Nephron progenitor cell (in vitro differentiated cells): ENCODE measurements around the gene FIGN.

Source experiments
- DNase-seq: peaks from one replicate; pipeline ENCODE4 v3.0.0; 2021
- H3K27ac Mint-ChIP-seq: 2 replicates; pipeline ENCODE4 v1.8.0; 2021; ENCODE audit warnings: mild to moderate bottlenecking, moderate library complexity, mixed read lengths
- H3K27me3 Mint-ChIP-seq: 2 replicates; pipeline ENCODE4 v1.8.0; 2021; ENCODE audit warnings: mild to moderate bottlenecking, low read depth, mixed read lengths; ENCODE audit not compliant: poor library complexity
- H3K36me3 Mint-ChIP-seq: 2 replicates; pipeline ENCODE4 v1.8.0; 2021; ENCODE audit warnings: low read depth, mixed read lengths
- H3K4me1 Mint-ChIP-seq: 2 replicates; pipeline ENCODE4 v1.8.0; 2021; ENCODE audit warnings: mixed read lengths
- H3K4me3 Mint-ChIP-seq: 2 replicates; pipeline ENCODE4 v1.8.0; 2021; ENCODE audit warnings: mild to moderate bottlenecking, moderate library complexity, mixed read lengths
- H3K9me3 Mint-ChIP-seq: 2 replicates; pipeline ENCODE4 v1.8.0; 2021; ENCODE audit warnings: mild to moderate bottlenecking, moderate library complexity, mixed read lengths
- TF ChIP-seq, protein P1 (sequence below): fragments of 200-600 bp; sonication (generic); IDR thresholded peaks from 2 replicates; pipeline ENCODE4 v1.5.0; 2021; ENCODE audit warnings: antibody characterized with exemption

Gene FIGN

GRCh38 chr2:163573652-163574051, 162.2 kb downstream of the FIGN start:
- Mint-ChIP-seq H3K4me3 (no peak overlapping the region), H3K27ac (no peak overlapping the region), H3K27me3 (no peaks in the 10 kb centered on the region), H3K9me3 (no peaks in the 10 kb centered on the region), H3K4me1 (no peaks in the 10 kb centered on the region), H3K36me3 (no peaks in the 10 kb centered on the region)
- TF ChIP-seq, protein P1, sequence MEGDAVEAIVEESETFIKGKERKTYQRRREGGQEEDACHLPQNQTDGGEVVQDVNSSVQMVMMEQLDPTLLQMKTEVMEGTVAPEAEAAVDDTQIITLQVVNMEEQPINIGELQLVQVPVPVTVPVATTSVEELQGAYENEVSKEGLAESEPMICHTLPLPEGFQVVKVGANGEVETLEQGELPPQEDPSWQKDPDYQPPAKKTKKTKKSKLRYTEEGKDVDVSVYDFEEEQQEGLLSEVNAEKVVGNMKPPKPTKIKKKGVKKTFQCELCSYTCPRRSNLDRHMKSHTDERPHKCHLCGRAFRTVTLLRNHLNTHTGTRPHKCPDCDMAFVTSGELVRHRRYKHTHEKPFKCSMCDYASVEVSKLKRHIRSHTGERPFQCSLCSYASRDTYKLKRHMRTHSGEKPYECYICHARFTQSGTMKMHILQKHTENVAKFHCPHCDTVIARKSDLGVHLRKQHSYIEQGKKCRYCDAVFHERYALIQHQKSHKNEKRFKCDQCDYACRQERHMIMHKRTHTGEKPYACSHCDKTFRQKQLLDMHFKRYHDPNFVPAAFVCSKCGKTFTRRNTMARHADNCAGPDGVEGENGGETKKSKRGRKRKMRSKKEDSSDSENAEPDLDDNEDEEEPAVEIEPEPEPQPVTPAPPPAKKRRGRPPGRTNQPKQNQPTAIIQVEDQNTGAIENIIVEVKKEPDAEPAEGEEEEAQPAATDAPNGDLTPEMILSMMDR = no peak
- DNase-seq = no peak

DNA sequence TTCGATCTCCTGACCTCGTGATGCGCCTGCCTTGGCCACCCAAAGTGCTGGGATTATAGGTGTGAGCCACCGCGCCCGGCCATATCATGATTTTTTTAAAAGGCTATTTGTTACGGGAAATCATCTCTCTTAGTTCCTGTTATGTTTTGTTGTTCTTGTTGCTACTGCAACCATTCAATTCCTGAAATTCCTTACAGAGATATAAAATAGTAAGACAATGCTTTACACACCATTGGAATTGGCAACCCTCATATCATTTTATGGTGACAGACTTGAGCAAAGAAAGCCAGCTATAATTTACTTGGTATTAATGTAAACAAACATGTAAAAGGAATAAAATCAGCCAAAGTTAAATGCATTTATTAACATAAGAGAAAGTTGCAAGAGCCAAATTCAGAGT, 163.0 kb downstream of the FIGN start:
- Mint-ChIP-seq H3K4me3 (no peak overlapping the region), H3K9me3 (no peaks in the 10 kb centered on the region), H3K27ac (no peak overlapping the region), H3K36me3 (no peaks in the 10 kb centered on the region), H3K4me1 (no peaks in the 10 kb centered on the region), H3K27me3 (no peaks in the 10 kb centered on the region)
- TF ChIP-seq, protein P1 = no peak
- DNase-seq = no peak

DNA sequence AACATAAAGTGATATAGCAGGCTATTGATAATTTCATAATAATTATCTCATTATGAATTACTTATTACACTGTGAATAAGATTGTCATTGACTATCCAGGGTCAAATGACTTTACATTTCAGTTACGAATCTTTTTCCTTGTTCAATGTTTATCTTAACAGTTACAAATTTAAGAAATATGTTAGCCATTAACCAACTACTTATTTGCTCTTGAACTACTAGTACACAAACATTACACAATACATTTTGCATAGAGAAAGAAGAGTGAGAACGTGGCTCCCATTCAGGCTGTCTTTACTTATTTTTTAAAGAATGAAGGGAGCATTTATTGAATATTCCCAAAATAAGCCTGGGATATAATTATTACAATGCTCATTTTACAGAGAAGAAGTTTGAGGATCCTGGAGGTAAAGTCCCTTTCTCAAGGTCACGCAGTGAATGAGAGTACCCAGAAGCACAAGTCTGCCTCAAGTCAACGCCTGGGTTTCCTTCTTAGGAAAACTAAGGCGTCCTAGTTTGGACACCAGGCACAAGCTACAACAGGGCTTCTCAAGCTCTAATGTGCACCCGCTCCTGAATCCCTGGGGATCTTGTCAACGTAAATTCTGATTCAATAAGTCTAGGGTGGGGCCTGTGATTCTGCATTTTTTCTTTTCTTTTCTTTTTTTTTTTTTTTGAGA, 164.2 kb downstream of the FIGN start:
- DNase-seq = no peak
- Mint-ChIP-seq H3K36me3 (no peaks in the 10 kb centered on the region), H3K9me3 (no peaks in the 10 kb centered on the region), H3K4me3 (no peak overlapping the region), H3K27ac (no peak overlapping the region), H3K4me1 (no peaks in the 10 kb centered on the region), H3K27me3 (peaks cover 2% of the 10 kb centered on the region)
- TF ChIP-seq, protein P1 = no peak

GRCh38 chr2:163570391-163570790, 165.4 kb downstream of the FIGN start:
- Mint-ChIP-seq H3K27me3 (peaks cover 2% of the 10 kb centered on the region), H3K27ac (no peak overlapping the region), H3K9me3 (no peaks in the 10 kb centered on the region), H3K4me1 (no peaks in the 10 kb centered on the region), H3K36me3 (no peaks in the 10 kb centered on the region), H3K4me3 (no peak overlapping the region)
- DNase-seq = no peak
- TF ChIP-seq, protein P1 = no peak

- TF ChIP-seq, protein P1 = no peak
- H3K9me3 Mint-ChIP-seq = no peaks in the 10 kb centered on the region
- no peaks in the 10 kb centered on the region for H3K36me3 Mint-ChIP-seq
- H3K27me3 Mint-ChIP-seq = peaks cover 2% of the 10 kb centered on the region
- H3K27ac Mint-ChIP-seq = no peak overlapping the region
- H3K4me1 Mint-ChIP-seq = no peaks in the 10 kb centered on the region
- H3K4me3 Mint-ChIP-seq = no peak overlapping the region
- DNase-seq = no peak
Measured at GRCh38 chr2:163565192-163565591, 170.6 kb downstream of the FIGN start.

- no peaks in the 10 kb centered on the region for H3K36me3 Mint-ChIP-seq
- TF ChIP-seq, protein P1 = no peak
- H3K4me3 Mint-ChIP-seq = no peak overlapping the region
- H3K9me3 Mint-ChIP-seq = no peaks in the 10 kb centered on the region
- no peaks in the 10 kb centered on the region for H3K4me1 Mint-ChIP-seq
- DNase-seq = no peak
- no peak overlapping the region for H3K27ac Mint-ChIP-seq
- H3K27me3 Mint-ChIP-seq = peaks cover 2% of the 10 kb centered on the region
Measured at GRCh38 chr2:163564236-163564635, 171.6 kb downstream of the FIGN start.
